H1 (cell line): ENCODE measurements around the gene LRRC42. TPM values are rescaled to one million over a fixed set of nuclear protein-coding genes. Genes with fewer than 3 reads are reported as not detected.

ENCODE experiments used
- ASH2L ChIP-seq: fragments of 200-600, 300-600 bp; sonication (generic); IDR thresholded peaks from one replicate; pipeline ENCODE4 v1.7.1; 2017; ENCODE audit warnings: low read length
- CTBP2 ChIP-seq: IDR thresholded peaks from 2 replicates; pipeline ENCODE4 v1.7.0; 2011; ENCODE audit warnings: borderline replicate concordance, mild to moderate bottlenecking, moderate library complexity, mixed read lengths, low read length; ENCODE audit not compliant: insufficient read depth, insufficient read length
- KDM4A ChIP-seq: IDR thresholded peaks from one replicate; pipeline ENCODE4 v1.7.1; 2012; ENCODE audit warnings: low read depth, mild to moderate bottlenecking, moderate library complexity, low read length, inconsistent platforms; ENCODE audit not compliant: severe bottlenecking
- PHF8 ChIP-seq: fragments of 200-600 bp; sonication (generic); conservative IDR thresholded peaks from 2 replicates; pipeline ENCODE4 v1.7.1; 2012; ENCODE audit warnings: low read depth, mild to moderate bottlenecking, inconsistent platforms, low read length, moderate library complexity
- RAD21 ChIP-seq, 2 experiments: IDR thresholded peaks in 1 of 2; conservative IDR thresholded peaks in 1 of 2; 2 replicates each; pipeline ENCODE4 v1.6.1; 2011; ENCODE audit warnings: low read depth in 2 of 2, low read length in 2 of 2, improper control_type of control experiment in 1 of 2, inconsistent platforms in 1 of 2, mild to moderate bottlenecking in 1 of 2, moderate library complexity in 1 of 2
- RXRA ChIP-seq: IDR thresholded peaks from 2 replicates; pipeline ENCODE4 v1.6.1; 2011; ENCODE audit warnings: low read depth, mild to moderate bottlenecking, low read length, moderate library complexity; ENCODE audit not compliant: insufficient read depth
- TBP ChIP-seq: IDR thresholded peaks from 2 replicates; pipeline ENCODE4 v1.6.1; 2011; ENCODE audit warnings: low read depth, low read length, improper control_type of control experiment
- polyA plus RNA-seq, 7 experiments: library from polyadenylated mRNA; depleted of rRNA in 3 of 7; stranded (reverse) in 5 of 7; unstranded in 2 of 7; fragments of >200 nt in 5 of 7; fragments of 200-250 nt in 2 of 7; gene quantifications; 1 replicate in 5 of 7; 2 replicates in 1 of 7; 4 replicates in 1 of 7; pipeline versions ENCODE4 v1.2.1 to v1.2.3, GENCODE V29; 2011 to 2013; ENCODE audit warnings: missing spikeins in 2 of 7, mixed read lengths in 2 of 7
- total RNA-seq: library from RNA; stranded (reverse); fragmentation: NEBNext Ultra II Directional; extraction: Animal tissue kit (Norgen Biotek cat#: 25700); gene quantifications from 2 replicates; pipeline ENCODE4 v1.2.1, GENCODE V29; 2021
- TF ChIP-seq, protein P1 (sequence below): IDR thresholded peaks from 2 replicates; pipeline ENCODE4 v1.6.1; 2012; ENCODE audit warnings: inconsistent platforms

Gene LRRC42
- total and polyA plus RNA-seq, 2 of the 8 experiments (the other 6 are each of a cell fraction or from before 2014, with no cell fraction given) = 38.2 to 54.1 TPM

GRCh38 chr1:53945433-53946251, 508 bp upstream of the LRRC42 start, which contains the start of gene IFT25 (continued):
- TF ChIP-seq, protein P1, sequence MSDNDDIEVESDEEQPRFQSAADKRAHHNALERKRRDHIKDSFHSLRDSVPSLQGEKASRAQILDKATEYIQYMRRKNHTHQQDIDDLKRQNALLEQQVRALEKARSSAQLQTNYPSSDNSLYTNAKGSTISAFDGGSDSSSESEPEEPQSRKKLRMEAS = peak; percentile 22; the same call in 1 of the 2 replicates
- TF ChIP-seq KDM4A = peak; percentile 77
- peak; percentile 58 for TF ChIP-seq ASH2L
- TF ChIP-seq PHF8 = peak; percentile 73
- no peak for TF ChIP-seq RXRA
- no peak for TF ChIP-seq CTBP2
- TF ChIP-seq TBP = no peak
- no peak for TF ChIP-seq RAD21 (IDR thresholded peaks at IDR 0.05 in 1 of 2, conservative IDR thresholded peaks at IDR 0.05 in 1 of 2; ENCODE audit: low read depth in 2 of 2, low read length in 2 of 2)
